Stimulated activated CD8-positive, alpha-beta memory T cell treated with anti-CD3 and anti-CD28 coated beads, Interleukin-15, amount 100 ng/mL, for 4 hours (primary cell): ENCODE data around the gene HTT-AS.

Experiments
- DNase-seq, 2 donors: peaks; one replicate each; pipeline ENCODE4 v3.0.0-alpha.2; 2020; ENCODE audit warnings: low read depth in 2 of 2

Gene HTT-AS

GRCh38 chr4:3030566-3031356 lies 43.6 kb downstream of the HTT-AS start:
- DNase-seq, result no peak

- DNase-seq, result no peak
These were observed 44.9 kb downstream of the HTT-AS start for GRCh38 chr4:3029464-3029863.

DNA sequence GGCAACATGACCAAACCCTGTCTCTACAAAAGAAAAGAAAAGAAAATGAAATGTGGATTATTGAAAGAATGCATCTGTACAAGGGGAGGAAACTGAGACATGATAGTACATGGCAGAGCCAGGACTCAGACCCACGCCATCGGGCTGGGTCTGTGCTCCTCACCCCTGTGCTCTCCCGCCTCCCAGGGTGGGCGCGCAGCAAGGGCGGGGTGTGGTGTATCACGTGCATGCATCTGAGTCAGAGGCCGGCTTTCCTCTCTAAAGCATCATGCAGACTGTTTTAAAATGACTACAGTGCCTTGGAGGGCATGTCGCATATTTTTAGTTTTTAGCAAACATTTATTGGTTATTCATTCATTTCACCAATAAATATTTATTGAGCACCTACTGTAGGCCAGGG lies 47.8 kb downstream of the HTT-AS start:
- no peak for DNase-seq

DNA sequence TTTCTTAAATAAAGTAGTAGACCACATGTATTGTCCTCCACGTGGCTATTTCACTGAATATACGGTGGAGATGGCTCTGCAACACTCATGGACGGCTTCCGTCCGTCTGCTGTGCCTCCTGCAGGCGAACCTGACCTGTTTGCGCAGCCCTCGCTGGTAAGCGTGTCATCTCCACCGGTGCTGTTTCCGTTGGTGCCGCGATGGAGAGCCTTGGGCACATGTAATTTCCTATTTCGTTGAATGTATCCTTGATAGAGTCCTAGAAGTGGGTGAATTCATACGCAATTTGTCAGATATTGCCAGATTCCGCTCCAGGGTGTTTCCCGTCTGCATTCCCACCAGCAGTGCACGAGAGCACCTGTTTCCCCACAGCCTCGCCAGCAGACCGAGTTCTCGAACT lies 48.5 kb downstream of the HTT-AS start:
- DNase-seq, result no peak

- no peak for DNase-seq
These were observed 51.7 kb downstream of the HTT-AS start for GRCh38 chr4:3022651-3023050.

DNA sequence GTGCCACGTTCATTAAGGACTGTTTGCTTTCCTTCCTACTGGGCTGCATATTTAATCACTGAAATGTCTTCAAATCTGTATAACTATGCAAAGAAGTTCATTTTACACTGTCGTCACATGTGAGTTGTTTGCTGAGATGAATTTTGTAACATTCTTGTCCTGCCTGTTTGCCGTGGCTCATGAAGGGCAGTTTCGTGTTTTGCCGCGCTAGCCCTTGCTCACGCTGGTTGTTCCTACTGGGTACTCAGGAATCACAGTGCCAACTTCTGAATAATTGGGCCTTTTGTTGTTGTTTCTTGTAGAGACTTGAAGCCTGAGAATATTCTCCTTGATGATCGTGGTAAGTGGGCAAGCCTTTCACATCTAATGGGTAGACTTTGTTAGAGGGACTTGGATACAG lies 52.2 kb downstream of the HTT-AS start:
- no peak for DNase-seq

DNA sequence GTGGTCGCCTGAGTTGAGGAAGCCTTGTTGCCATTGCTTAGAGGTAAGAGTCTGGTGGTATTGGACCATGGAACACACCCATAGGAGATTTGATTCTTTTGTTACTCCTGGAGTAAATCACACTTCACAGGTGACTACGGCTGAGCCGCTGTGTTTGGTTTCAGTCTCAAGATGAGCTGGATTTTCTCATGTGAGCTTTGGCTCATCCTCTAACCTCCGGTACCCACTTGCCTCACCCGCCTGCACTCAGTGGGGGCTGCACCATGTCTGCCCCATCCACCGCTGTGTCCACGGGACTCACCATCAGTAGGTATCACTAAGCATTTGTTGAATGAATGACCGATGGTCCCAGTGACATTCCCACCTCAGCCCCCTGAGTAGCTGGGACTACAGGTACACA lies 52.7 kb downstream of the HTT-AS start:
- DNase-seq, result no peak

GRCh38 chr4:3021127-3021526 lies 53.2 kb downstream of the HTT-AS start:
- DNase-seq, result no peak

DNA sequence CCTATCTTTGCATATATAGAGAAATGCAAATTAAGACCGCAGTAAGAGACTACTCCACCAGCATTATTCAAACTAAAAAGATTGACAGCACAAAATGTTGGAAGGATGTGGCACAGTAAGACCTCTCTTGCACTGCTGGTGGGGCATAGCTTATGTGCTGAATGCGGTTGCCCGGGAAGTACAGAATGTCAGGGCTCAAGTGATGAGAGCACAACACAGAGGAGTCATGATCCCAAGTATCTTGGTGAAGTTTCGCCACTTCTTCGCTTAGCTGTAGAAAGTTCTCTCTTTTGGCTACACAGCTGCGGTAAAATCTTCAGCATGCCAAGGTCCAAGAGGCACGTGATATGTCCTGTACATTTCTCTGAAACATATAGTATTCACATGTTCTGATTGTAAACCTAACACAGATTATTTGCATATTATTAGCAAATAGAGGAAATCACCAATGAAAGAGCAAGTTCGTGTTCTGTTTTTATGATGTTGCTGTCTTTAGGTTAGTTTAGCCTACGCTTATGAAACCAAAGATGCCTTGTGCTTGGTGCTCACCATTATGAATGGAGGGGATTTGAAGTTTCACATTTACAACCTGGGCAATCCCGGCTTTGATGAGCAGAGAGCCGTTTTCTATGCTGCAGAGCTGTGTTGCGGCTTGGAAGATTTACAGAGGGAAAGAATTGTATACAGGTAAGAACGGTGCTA lies 55.0 kb downstream of the HTT-AS start:
- DNase-seq, result no peak

GRCh38 chr4:3017504-3017903 lies 56.8 kb downstream of the HTT-AS start:
- DNase-seq, result no peak

DNA sequence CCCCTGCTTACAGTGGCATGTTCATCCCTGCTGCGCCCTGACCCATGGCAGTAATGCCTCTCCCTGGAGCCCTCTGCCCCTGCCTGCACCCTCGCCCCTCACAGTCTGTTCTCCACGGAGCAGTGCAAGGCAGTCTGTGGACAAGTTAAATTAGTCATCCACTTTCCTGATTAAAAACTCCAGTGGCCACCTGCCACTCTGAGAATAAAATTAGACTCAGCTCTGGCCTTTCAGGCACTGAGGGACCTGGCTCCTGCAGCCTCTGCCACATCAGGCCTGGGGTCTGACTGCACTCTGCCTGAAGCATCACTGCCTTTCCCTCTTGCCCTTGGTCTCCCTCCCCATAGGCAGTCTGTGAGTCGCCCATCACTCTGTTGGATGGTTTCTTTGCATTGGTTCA lies 57.4 kb downstream of the HTT-AS start:
- no peak for DNase-seq

GRCh38 chr4:3013839-3014350 lies 60.4 kb downstream of the HTT-AS start:
- no peak for DNase-seq
